SU-DHL-6 (cell line): ENCODE results near the gene TRPM8.

Experiments
- H2AFZ ChIP-seq: fragments of 200-600 bp; sonication (generic); 2 replicates; pipeline ENCODE4 v1.6.1; 2014; ENCODE audit warnings: low read depth, mild to moderate bottlenecking, moderate library complexity, mixed read lengths, antibody characterized with exemption, low read length; ENCODE audit not compliant: severe bottlenecking
- H3F3A ChIP-seq: fragments of 200-600 bp; shearing (Covaris generic); 2 replicates; pipeline ENCODE4 v1.6.0; 2016; ENCODE audit warnings: antibody characterized with exemption, mild to moderate bottlenecking; ENCODE audit not compliant: insufficient read depth
- H3K27ac ChIP-seq: fragments of 200-600 bp; sonication (generic); 2 replicates; pipeline ENCODE4 v1.5.1; 2016; ENCODE audit warnings: low read depth, mild to moderate bottlenecking, low read length, moderate library complexity, mixed read lengths
- H3K27me3 ChIP-seq: fragments of 200-600 bp; sonication (generic), shearing (Covaris generic); 2 replicates; pipeline ENCODE4 v1.6.0; 2014; ENCODE audit warnings: mild to moderate bottlenecking, low read length
- H3K36me3 ChIP-seq: fragments of 200-600 bp; sonication (generic); 2 replicates; pipeline ENCODE4 v1.6.1; 2014; ENCODE audit warnings: mild to moderate bottlenecking, low read length, mixed read lengths
- H3K4me2 ChIP-seq: fragments of 300-600, 200-600 bp; shearing (Covaris generic), sonication (generic); 2 replicates; pipeline ENCODE4 v1.6.0; 2014; ENCODE audit warnings: low read length, low read depth, mild to moderate bottlenecking; ENCODE audit not compliant: poor library complexity, severe bottlenecking
- H3K4me3 ChIP-seq: fragments of 200-600 bp; sonication (generic); 2 replicates; pipeline ENCODE4 v1.5.1; 2014; ENCODE audit warnings: antibody characterized with exemption, low read length, mild to moderate bottlenecking, mixed read lengths; ENCODE audit not compliant: insufficient read depth, poor library complexity, severe bottlenecking
- H3K79me2 ChIP-seq: fragments of 200-600 bp; sonication (generic); 2 replicates; pipeline ENCODE4 v1.6.1; 2014; ENCODE audit warnings: mild to moderate bottlenecking, low read length, moderate library complexity; ENCODE audit not compliant: insufficient read depth
- H3K9ac ChIP-seq: fragments of 200-600 bp; sonication (generic); 2 replicates; pipeline ENCODE4 v1.7.0; 2014; ENCODE audit warnings: mild to moderate bottlenecking, low read length
- H3K9me2 ChIP-seq: fragments of 200-600 bp; sonication (generic); replicated peaks from 2 replicates; pipeline ENCODE4 v1.6.1; 2014; ENCODE audit warnings: low read length; ENCODE audit not compliant: insufficient read depth
- H3K9me3 ChIP-seq: fragments of 200-600 bp; sonication (generic); 2 replicates; pipeline ENCODE4 v1.6.1; 2014; ENCODE audit warnings: low read length, mixed read lengths; ENCODE audit not compliant: insufficient read depth
- H4K20me1 ChIP-seq: fragments of 200-600 bp; sonication (generic); 2 replicates; pipeline ENCODE4 v1.6.1; 2014; ENCODE audit warnings: low read depth, mild to moderate bottlenecking, antibody characterized with exemption, low read length, moderate library complexity, mixed read lengths
- EZH2phosphoT487 ChIP-seq: fragments of 200-600 bp; sonication (generic), shearing (Covaris generic); conservative IDR thresholded peaks from 2 replicates; pipeline ENCODE4 v1.6.1; 2018; ENCODE audit warnings: mild to moderate bottlenecking, antibody characterized with exemption, low read length, moderate library complexity, mixed read lengths
- TF ChIP-seq, protein P1 (sequence below): fragments of 200-600 bp; sonication (generic); IDR thresholded peaks from one replicate; pipeline ENCODE4 v1.5.1; 2017; ENCODE audit warnings: antibody characterized with exemption, mild to moderate bottlenecking, low read length, moderate library complexity; ENCODE audit not compliant: insufficient read depth, poor library complexity, severe bottlenecking

Gene TRPM8

DNA sequence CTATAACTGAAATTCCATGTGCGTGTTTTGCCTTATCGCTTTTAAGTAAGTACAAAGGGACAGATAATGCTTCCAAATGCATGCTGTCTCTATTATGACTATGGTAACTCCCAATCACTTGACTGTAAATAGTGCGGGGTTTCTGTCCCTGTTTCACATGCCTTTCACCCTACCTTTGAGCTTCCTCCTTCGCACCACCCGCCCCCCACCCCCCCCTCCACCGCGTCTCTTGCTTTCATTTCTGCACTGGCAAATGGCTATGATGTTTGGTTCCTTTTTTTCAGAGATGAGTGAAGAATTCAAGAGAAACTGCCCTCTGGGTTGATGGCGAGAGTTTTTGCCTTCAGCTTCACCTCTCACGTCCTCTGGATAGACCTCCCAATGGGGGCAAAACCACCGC lies 108.3 kb downstream of the TRPM8 start:
- Histone ChIP-seq H3F3A (no peaks in the 10 kb centered on the region), H3K9me2 (no peaks in the 10 kb centered on the region; the same call in 1 of the 2 replicates), H3K4me2 (no peak overlapping the region), H4K20me1 (no peaks in the 10 kb centered on the region), H3K27ac (no peak overlapping the region), H3K36me3 (no peaks in the 10 kb centered on the region), H3K4me3 (no peak overlapping the region), H3K9me3 (no peaks in the 10 kb centered on the region), H3K79me2 (no peaks in the 10 kb centered on the region), H3K27me3 (no peaks in the 10 kb centered on the region), H2AFZ (no peak overlapping the region), H3K9ac (no peak overlapping the region)
- TF ChIP-seq, protein P1, sequence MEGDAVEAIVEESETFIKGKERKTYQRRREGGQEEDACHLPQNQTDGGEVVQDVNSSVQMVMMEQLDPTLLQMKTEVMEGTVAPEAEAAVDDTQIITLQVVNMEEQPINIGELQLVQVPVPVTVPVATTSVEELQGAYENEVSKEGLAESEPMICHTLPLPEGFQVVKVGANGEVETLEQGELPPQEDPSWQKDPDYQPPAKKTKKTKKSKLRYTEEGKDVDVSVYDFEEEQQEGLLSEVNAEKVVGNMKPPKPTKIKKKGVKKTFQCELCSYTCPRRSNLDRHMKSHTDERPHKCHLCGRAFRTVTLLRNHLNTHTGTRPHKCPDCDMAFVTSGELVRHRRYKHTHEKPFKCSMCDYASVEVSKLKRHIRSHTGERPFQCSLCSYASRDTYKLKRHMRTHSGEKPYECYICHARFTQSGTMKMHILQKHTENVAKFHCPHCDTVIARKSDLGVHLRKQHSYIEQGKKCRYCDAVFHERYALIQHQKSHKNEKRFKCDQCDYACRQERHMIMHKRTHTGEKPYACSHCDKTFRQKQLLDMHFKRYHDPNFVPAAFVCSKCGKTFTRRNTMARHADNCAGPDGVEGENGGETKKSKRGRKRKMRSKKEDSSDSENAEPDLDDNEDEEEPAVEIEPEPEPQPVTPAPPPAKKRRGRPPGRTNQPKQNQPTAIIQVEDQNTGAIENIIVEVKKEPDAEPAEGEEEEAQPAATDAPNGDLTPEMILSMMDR: no peak
- no peak for TF ChIP-seq EZH2phosphoT487

DNA sequence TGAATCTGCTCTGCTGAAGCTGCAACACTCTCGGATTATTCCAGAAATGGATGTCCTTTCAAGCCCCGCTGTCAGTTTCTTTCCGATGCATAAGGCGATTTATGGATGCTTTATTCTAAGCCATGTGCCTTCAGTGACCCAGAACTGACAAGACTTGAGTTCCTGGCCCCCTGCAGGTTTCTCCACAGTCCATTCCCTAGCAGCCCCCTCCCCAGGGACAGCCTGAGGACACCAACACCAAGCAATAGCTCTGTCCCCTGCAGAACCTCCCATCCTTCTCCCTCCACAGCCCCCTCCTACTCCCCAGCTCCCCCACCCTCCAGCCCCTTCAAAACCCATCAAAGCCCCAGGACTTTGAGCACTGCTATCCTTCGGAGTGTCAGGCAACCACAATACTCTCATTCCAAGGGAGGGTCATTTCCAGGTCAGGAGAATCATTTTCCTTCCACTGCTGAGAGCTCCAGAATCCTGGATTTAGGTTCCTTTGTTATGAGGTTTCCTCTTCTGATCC lies 108.8 kb downstream of the TRPM8 start:
- H3K4me2 ChIP-seq: no peak overlapping the region
- H3F3A ChIP-seq: no peaks in the 10 kb centered on the region
- no peak overlapping the region for H2AFZ ChIP-seq
- H3K4me3 ChIP-seq: no peak overlapping the region
- no peaks in the 10 kb centered on the region for H3K36me3 ChIP-seq
- no peaks in the 10 kb centered on the region for H3K79me2 ChIP-seq
- H4K20me1 ChIP-seq: no peaks in the 10 kb centered on the region
- no peaks in the 10 kb centered on the region for H3K9me3 ChIP-seq
- no peak for TF ChIP-seq EZH2phosphoT487
- TF ChIP-seq, protein P1: no peak
- no peak overlapping the region for H3K27ac ChIP-seq
- H3K9me2 ChIP-seq: no peaks in the 10 kb centered on the region; the same call in 1 of the 2 replicates
- no peak overlapping the region for H3K9ac ChIP-seq
- no peaks in the 10 kb centered on the region for H3K27me3 ChIP-seq

DNA sequence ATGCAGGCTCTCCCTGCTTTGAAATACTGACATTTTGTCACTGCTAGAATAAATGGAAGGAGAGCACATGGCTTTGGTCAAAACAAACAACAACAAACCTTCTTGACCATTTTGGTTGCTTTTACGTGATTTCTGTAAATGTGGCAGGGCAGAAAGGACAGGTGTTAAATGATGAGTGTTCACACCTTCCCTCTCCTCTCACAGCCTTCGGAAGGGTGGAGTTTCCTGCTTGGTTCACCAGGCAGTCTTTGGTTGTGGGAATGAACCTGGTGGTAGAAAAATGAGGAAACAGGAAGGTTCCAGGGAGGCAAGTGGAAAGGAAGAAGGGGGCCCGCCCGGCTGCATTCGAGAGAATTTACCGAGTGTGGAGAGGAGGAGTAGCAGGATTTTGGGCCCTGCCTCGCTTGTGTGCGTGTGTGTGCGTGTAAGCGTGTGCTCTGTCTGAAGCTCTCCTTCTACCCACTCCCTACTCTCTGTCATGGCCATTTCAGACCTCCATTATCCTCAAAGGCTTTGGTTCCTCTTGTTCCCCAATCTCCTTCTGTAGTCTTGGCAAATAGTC lies 109.6 kb downstream of the TRPM8 start:
- no peaks in the 10 kb centered on the region for H3K27me3 ChIP-seq
- H3K36me3 ChIP-seq: no peaks in the 10 kb centered on the region
- no peak overlapping the region for H3K9ac ChIP-seq
- H3K4me3 ChIP-seq: no peak overlapping the region
- no peak overlapping the region for H3K4me2 ChIP-seq
- no peaks in the 10 kb centered on the region for H3F3A ChIP-seq
- H3K79me2 ChIP-seq: no peaks in the 10 kb centered on the region
- H3K27ac ChIP-seq: no peak overlapping the region
- TF ChIP-seq, protein P1: no peak
- no peak for TF ChIP-seq EZH2phosphoT487
- no peaks in the 10 kb centered on the region for H3K9me3 ChIP-seq
- no peaks in the 10 kb centered on the region; the same call in 1 of the 2 replicates for H3K9me2 ChIP-seq
- no peaks in the 10 kb centered on the region for H4K20me1 ChIP-seq
- no peak overlapping the region for H2AFZ ChIP-seq
